ENCODE results near the gene EXT2. TPM values are rescaled to one million over a fixed set of nuclear protein-coding genes. Genes with fewer than 3 reads are reported as not detected.

The EXT2 gene
- total RNA-seq, 1 donor from 2014 or later = 73.9 TPM

GRCh38 chr11:44149651-44150050 is 54.2 kb downstream of the EXT2 start:
- no peak overlapping the region for H3K27ac Mint-ChIP-seq
- H3K4me1 Mint-ChIP-seq (ENCODE audit: low read depth) = peaks cover 2% of the 10 kb centered on the region

GRCh38 chr11:44150401-44150800 is 54.9 kb downstream of the EXT2 start:
- no peak for TF ChIP-seq CTCF (IDR thresholded peaks at IDR 0.05; ENCODE audit: unreplicated experiment)
- Mint-ChIP-seq H3K27ac (no peak overlapping the region), H3K9me3 (ENCODE audit: low read depth) (peaks cover 19% of the 10 kb centered on the region), H3K27me3 (no peaks in the 10 kb centered on the region), H3K4me1 (ENCODE audit: low read depth) (peaks cover 2% of the 10 kb centered on the region), H3K4me3 (ENCODE audit: low read depth) (no peak overlapping the region), H3K36me3 (ENCODE audit: insufficient read depth) (peaks cover 46% of the 10 kb centered on the region)
- DNase-seq (ENCODE audit: low spot score, unreplicated experiment) = no peak

More at GRCh38 chr11:44149651-44150050, 54.2 kb downstream of the EXT2 start:
- TF ChIP-seq CTCF (IDR thresholded peaks at IDR 0.05; ENCODE audit: unreplicated experiment) = no peak
- no peak for DNase-seq (ENCODE audit: low spot score, unreplicated experiment)
- Mint-ChIP-seq H3K36me3 (ENCODE audit: insufficient read depth) (peaks cover 50% of the 10 kb centered on the region), H3K9me3 (ENCODE audit: low read depth) (peaks cover 19% of the 10 kb centered on the region), H3K27me3 (no peaks in the 10 kb centered on the region), H3K4me3 (ENCODE audit: low read depth) (no peak overlapping the region)

GRCh38 chr11:44157019-44157418 is 61.5 kb downstream of the EXT2 start:
- Mint-ChIP-seq H3K27me3 (no peaks in the 10 kb centered on the region), H3K27ac (no peak overlapping the region)

GRCh38 chr11:44158384-44158783 is 62.9 kb downstream of the EXT2 start:
- DNase-seq (ENCODE audit: low spot score, unreplicated experiment) = no peak
- no peaks in the 10 kb centered on the region for H3K27me3 Mint-ChIP-seq
- peaks cover 21% of the 10 kb centered on the region for H3K36me3 Mint-ChIP-seq (ENCODE audit: insufficient read depth)
- H3K4me1 Mint-ChIP-seq (ENCODE audit: low read depth) = peaks cover 5% of the 10 kb centered on the region
- H3K4me3 Mint-ChIP-seq (ENCODE audit: low read depth) = no peak overlapping the region
- TF ChIP-seq CTCF (IDR thresholded peaks at IDR 0.05; ENCODE audit: unreplicated experiment) = no peak
- H3K27ac Mint-ChIP-seq = no peak overlapping the region
- H3K9me3 Mint-ChIP-seq (ENCODE audit: low read depth) = peaks cover 2% of the 10 kb centered on the region

More at GRCh38 chr11:44157019-44157418, 61.5 kb downstream of the EXT2 start:
- no peak for DNase-seq (ENCODE audit: low spot score, unreplicated experiment)
- TF ChIP-seq CTCF (IDR thresholded peaks at IDR 0.05; ENCODE audit: unreplicated experiment) = no peak
- peaks cover 5% of the 10 kb centered on the region for H3K4me1 Mint-ChIP-seq (ENCODE audit: low read depth)
- no peak overlapping the region for H3K4me3 Mint-ChIP-seq (ENCODE audit: low read depth)
- peaks cover 8% of the 10 kb centered on the region for H3K9me3 Mint-ChIP-seq (ENCODE audit: low read depth)
- peaks cover 27% of the 10 kb centered on the region for H3K36me3 Mint-ChIP-seq (ENCODE audit: insufficient read depth)

GRCh38 chr11:44159848-44160721 is 64.6 kb downstream of the EXT2 start:
- no peak overlapping the region for H3K4me3 Mint-ChIP-seq (ENCODE audit: low read depth)
- no peak for TF ChIP-seq CTCF (IDR thresholded peaks at IDR 0.05; ENCODE audit: unreplicated experiment)
- H3K4me1 Mint-ChIP-seq (ENCODE audit: low read depth) = peaks cover 5% of the 10 kb centered on the region
- H3K27ac Mint-ChIP-seq = no peak overlapping the region
- no peaks in the 10 kb centered on the region for H3K9me3 Mint-ChIP-seq (ENCODE audit: low read depth)
- no peak for DNase-seq (ENCODE audit: low spot score, unreplicated experiment)
- H3K36me3 Mint-ChIP-seq (ENCODE audit: insufficient read depth) = peaks cover 15% of the 10 kb centered on the region
- H3K27me3 Mint-ChIP-seq = no peaks in the 10 kb centered on the region

Data from progenitor cell of endocrine pancreas (in vitro differentiated cells).